Stomach (tissue), 9 donors: ENCODE measurements around the gene UGGT2. TPM values are rescaled to one million over a fixed set of nuclear protein-coding genes. Genes with fewer than 3 reads are reported as not detected.
A peak's percentile ranks its signal among the peaks of the same experiment; 100 is the strongest.

Source experiments
- DNase-seq, 2 donors: peaks; one replicate each; pipeline versions ENCODE4 v3.0.0 to v3.0.0-alpha.2; 2013 to 2019
- H3K27ac ChIP-seq, 5 donors: fragments of 200-600 bp in 4 of 5; sonication (generic) in 4 of 5; one replicate each; pipeline ENCODE4 v1.5.1; 2013 to 2019; ENCODE audit warnings: mild to moderate bottlenecking in 1 of 5, moderate library complexity in 1 of 5
- H3K27me3 ChIP-seq, 3 donors: fragments of 200-600 bp; sonication (generic); one replicate each; pipeline ENCODE4 v1.5.1; 2017 to 2019; ENCODE audit warnings: mixed run types in 1 of 3
- H3K36me3 ChIP-seq, 4 donors: fragments of 200-600 bp; sonication (generic); 1 replicate in 3 of 4; 2 replicates in 1 of 4; pipeline ENCODE4 v1.5.1; 2016 to 2019
- H3K4me1 ChIP-seq, 4 donors: fragments of 200-600 bp; sonication (generic); one replicate each; pipeline ENCODE4 v1.5.1; 2016 to 2019
- H3K4me3 ChIP-seq, 4 donors: fragments of 200-600 bp; sonication (generic) in 3 of 4; one replicate each; pipeline ENCODE4 v1.5.1; 2016 to 2019; ENCODE audit warnings: mild to moderate bottlenecking in 1 of 4
- H3K9me3 ChIP-seq, 4 donors: fragments of 200-600 bp; sonication (generic); one replicate each; pipeline ENCODE4 v1.5.1; 2016 to 2019
- EP300 ChIP-seq: sonication (generic); formaldehyde crosslinking; IDR thresholded peaks from one replicate; pipeline ENCODE4 v1.6.1; 2017; ENCODE audit warnings: antibody characterized with exemption
- POLR2A ChIP-seq, 4 donors: fragments of 450-650 bp; IDR thresholded peaks; one replicate each; pipeline ENCODE4 v1.6.1; 2016; ENCODE audit warnings: antibody characterized with exemption in 4 of 4, control low read depth in 2 of 4, mild to moderate bottlenecking in 1 of 4, moderate library complexity in 1 of 4
- POLR2AphosphoS5 ChIP-seq, 3 donors: sonication (generic); formaldehyde crosslinking; IDR thresholded peaks; one replicate each; pipeline ENCODE4 v1.6.1; 2016; ENCODE audit warnings: antibody characterized with exemption in 3 of 3
- WGBS, 5 donors: extraction: QIAGEN DNeasy Blood & Tissue Kit in 3 of 5; methylation state at CpG; one replicate each; pipeline versions ENCODE4 v1.1.5 to v1.1.7; 2013 to 2018; 5-methylcytosine and 5-hydroxymethylcytosine counted together
- intact Hi-C: fragments of 100-400 bp; cut with DNase I; formaldehyde crosslinking; loops from one replicate; pipeline ENCODE4 v1.15.1; 2023; ENCODE audit warnings: low total_unique reads
- polyA plus RNA-seq, 3 donors: library from polyadenylated mRNA; stranded (reverse); fragments of 200-250 nt; gene quantifications; one replicate each; pipeline ENCODE4 v1.2.3, GENCODE V29; 2013
- total RNA-seq, 5 donors: library from RNA; depleted of rRNA; stranded (reverse); fragments of >200 nt; gene quantifications; one replicate each; pipeline versions ENCODE4 v1.1.0 to v1.2.3, GENCODE V29; 2014 to 2016
- TF ChIP-seq, protein P1 (sequence below), 7 experiments: fragments of 450-650 bp in 4 of 7; fragments of 200-600 bp in 3 of 7; sonication (generic) in 3 of 7; IDR thresholded peaks; one replicate each; pipeline ENCODE4 v1.5.1; 2016 to 2019; ENCODE audit warnings: antibody characterized with exemption in 7 of 7, control low read depth in 2 of 7, mild to moderate bottlenecking in 1 of 7
- donor health status: healthy with polysubstance abuse.
- donor health status: Bipolar disorder and iron deficiency.
- donor health status: healthy.

Gene UGGT2
- total and polyA plus RNA-seq, 8 donors: 2.1 to 140 (median 21.6) TPM

DNA sequence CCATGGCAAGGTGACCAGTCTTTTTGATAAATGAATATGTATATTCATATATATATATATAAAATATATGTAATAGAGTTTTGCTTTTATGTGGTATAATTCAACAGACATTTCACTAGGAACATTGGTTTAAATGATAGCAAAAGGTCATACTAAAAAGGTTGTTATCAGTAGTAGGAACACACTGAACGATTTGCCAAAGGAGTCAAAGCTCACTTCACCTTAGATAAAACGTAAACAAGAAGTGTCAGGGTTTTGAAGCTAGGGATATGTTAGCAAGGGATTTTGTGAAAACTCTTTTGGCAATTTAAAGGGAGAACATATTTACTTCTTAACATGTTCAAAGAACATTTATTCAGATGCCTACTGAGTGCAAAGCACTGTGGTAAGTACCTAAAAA lies 28.7 kb upstream of the UGGT2 start:
- TF ChIP-seq POLR2AphosphoS5 (IDR thresholded peaks at IDR 0.05): no peak
- TF ChIP-seq, protein P1, sequence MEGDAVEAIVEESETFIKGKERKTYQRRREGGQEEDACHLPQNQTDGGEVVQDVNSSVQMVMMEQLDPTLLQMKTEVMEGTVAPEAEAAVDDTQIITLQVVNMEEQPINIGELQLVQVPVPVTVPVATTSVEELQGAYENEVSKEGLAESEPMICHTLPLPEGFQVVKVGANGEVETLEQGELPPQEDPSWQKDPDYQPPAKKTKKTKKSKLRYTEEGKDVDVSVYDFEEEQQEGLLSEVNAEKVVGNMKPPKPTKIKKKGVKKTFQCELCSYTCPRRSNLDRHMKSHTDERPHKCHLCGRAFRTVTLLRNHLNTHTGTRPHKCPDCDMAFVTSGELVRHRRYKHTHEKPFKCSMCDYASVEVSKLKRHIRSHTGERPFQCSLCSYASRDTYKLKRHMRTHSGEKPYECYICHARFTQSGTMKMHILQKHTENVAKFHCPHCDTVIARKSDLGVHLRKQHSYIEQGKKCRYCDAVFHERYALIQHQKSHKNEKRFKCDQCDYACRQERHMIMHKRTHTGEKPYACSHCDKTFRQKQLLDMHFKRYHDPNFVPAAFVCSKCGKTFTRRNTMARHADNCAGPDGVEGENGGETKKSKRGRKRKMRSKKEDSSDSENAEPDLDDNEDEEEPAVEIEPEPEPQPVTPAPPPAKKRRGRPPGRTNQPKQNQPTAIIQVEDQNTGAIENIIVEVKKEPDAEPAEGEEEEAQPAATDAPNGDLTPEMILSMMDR (IDR thresholded peaks at IDR 0.05): no peak
- H3K36me3 ChIP-seq: no peaks in the 10 kb centered on the region
- H3K4me1 ChIP-seq: no peaks in the 10 kb centered on the region
- intact Hi-C loops: no loop called here
- no peaks in the 10 kb centered on the region for H3K9me3 ChIP-seq
- WGBS, 5 donors: 17 to 32% (median 25%) methylated on average over 2 of the region's 2 CpGs
- no peak overlapping the region for H3K4me3 ChIP-seq
- H3K27me3 ChIP-seq: no peaks in the 10 kb centered on the region
- H3K27ac ChIP-seq: no peak overlapping the region
- no peak for DNase-seq

DNA sequence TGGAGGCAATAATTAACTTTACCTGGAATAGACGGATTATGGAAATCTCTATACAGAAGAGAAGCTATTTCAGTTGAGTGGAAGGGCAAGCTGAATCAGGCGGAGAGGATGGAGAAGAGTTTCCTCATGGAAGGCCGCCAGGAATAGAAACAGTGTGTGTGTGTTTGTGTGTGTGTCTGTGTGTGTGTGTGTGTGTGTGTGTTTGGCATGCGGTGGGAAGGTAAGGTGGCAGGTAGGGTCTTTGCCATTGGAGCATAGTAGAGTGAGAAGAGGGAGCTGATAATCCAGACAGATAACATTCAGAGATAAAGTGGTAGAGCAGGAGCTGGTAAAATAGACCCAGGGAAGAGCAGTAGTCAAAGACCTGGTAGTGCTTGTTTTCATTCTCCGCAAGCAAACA lies 27.5 kb upstream of the UGGT2 start:
- H3K27me3 ChIP-seq: no peaks in the 10 kb centered on the region
- no peak for DNase-seq
- no peak for TF ChIP-seq EP300
- TF ChIP-seq, protein P1 (IDR thresholded peaks at IDR 0.05): no peak
- H3K4me1 ChIP-seq: no peaks in the 10 kb centered on the region
- no peak overlapping the region for H3K27ac ChIP-seq
- no peaks in the 10 kb centered on the region for H3K36me3 ChIP-seq
- H3K4me3 ChIP-seq: no peak overlapping the region
- H3K9me3 ChIP-seq: no peaks in the 10 kb centered on the region
- intact Hi-C loops: no loop called here
- 87 to 93% (median 91%) methylated on average over 5 of the region's 5 CpGs for WGBS, 5 donors

DNA sequence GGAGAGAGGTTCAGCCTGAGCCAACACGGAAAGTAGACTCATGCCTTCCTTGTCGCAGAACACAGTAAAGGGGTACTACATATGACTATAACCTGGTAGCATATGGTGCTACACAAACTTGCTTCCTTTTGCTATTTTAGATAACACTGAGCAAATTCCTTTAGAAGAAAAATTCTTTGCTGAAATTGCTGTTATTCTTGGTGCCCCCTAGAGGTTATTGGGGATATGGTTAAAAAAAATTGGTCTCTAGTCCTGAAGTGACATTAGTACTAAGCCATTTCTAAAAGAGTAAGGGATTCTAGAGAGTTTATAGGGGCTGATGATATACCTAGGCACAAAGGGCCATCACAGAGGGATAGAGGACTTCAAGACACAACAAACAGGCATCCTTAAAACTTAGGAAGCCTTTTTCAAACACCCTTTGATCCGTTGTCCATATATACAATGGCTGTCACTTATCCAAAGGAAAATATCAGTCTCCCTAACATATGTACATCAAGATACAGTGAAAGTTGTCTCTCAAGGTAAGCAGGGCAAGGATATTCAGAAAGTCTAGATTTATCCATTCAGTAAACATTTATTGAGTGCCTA lies 22.8 kb upstream of the UGGT2 start:
- Histone ChIP-seq H3K27ac (no peak overlapping the region), H3K4me3 (no peak overlapping the region), H3K36me3 (no peaks in the 10 kb centered on the region), H3K27me3 (no peaks in the 10 kb centered on the region), H3K9me3 (no peaks in the 10 kb centered on the region), H3K4me1 (no peaks in the 10 kb centered on the region)
- intact Hi-C loops: no loop called here
- TF ChIP-seq, protein P1 (IDR thresholded peaks at IDR 0.05): peak in 3 of 7 experiments; percentile 38 to 45 (median 44)
- TF ChIP-seq POLR2AphosphoS5 (IDR thresholded peaks at IDR 0.05): no peak
- DNase-seq: no peak
- WGBS, 5 donors: 75 to 83% (median 81%) methylated on average over 3 of the region's 3 CpGs

DNA sequence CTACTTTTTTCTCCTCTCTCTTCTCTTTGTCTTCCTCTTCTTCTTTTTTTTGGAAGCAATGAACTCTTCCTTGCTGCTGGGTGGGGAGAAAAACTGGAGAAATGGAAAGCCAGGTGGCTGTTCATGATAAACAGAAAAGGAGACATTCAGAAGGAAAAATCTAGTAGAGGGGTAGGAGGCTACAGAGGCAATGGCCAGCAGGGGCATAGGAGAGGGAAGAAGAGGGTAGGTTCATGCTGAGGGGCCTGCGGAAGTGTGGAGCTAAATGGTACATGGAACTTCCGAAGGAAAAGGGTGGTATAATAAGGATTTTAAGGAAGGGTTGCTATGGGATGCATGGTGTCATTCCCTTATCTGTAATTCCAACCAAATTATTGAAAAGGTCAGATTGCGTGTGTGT lies 19.2 kb upstream of the UGGT2 start:
- WGBS, 5 donors: 77 to 94% (median 88%) methylated on average over 3 of the region's 3 CpGs
- intact Hi-C loops: no loop called here
- Histone ChIP-seq H3K4me1 (no peaks in the 10 kb centered on the region), H3K27ac (no peak overlapping the region), H3K27me3 (no peaks in the 10 kb centered on the region), H3K9me3 (no peaks in the 10 kb centered on the region), H3K4me3 (no peak overlapping the region), H3K36me3 (no peaks in the 10 kb centered on the region)
- TF ChIP-seq POLR2AphosphoS5 (IDR thresholded peaks at IDR 0.05): no peak
- TF ChIP-seq EP300: no peak
- TF ChIP-seq, protein P1 (IDR thresholded peaks at IDR 0.05): no peak
- TF ChIP-seq POLR2A (IDR thresholded peaks at IDR 0.05): no peak
- no peak for DNase-seq
